Ishikawa (cell line): ENCODE data around the gene DDHD1.

Experiments
- CEBPB ChIP-seq: IDR thresholded peaks from 2 replicates; pipeline ENCODE4 v1.6.1; 2012
- CREB1 ChIP-seq: IDR thresholded peaks from 2 replicates; pipeline ENCODE4 v1.6.1; 2012; ENCODE audit warnings: low read depth
- EGR1 ChIP-seq: IDR thresholded peaks from 2 replicates; pipeline ENCODE4 v1.6.1; 2012
- EP300 ChIP-seq: IDR thresholded peaks from 2 replicates; pipeline ENCODE4 v1.6.1; 2012; ENCODE audit warnings: borderline replicate concordance
- FOXM1 ChIP-seq: IDR thresholded peaks from 2 replicates; pipeline ENCODE4 v1.6.1; 2012; ENCODE audit warnings: low read depth, borderline replicate concordance
- MAX ChIP-seq: IDR thresholded peaks from 2 replicates; pipeline ENCODE4 v1.6.1; 2012
- NFIC ChIP-seq: IDR thresholded peaks from 2 replicates; pipeline ENCODE4 v1.6.1; 2012
- RAD21 ChIP-seq: IDR thresholded peaks from 2 replicates; pipeline ENCODE4 v1.6.1; 2012; ENCODE audit warnings: low read depth
- REST ChIP-seq: IDR thresholded peaks from 2 replicates; pipeline ENCODE4 v1.6.1; 2012; ENCODE audit warnings: low read depth, mild to moderate bottlenecking
- TAF1 ChIP-seq: IDR thresholded peaks from 2 replicates; pipeline ENCODE4 v1.6.1; 2012; ENCODE audit warnings: low read depth, mild to moderate bottlenecking
- TCF12 ChIP-seq: IDR thresholded peaks from 2 replicates; pipeline ENCODE4 v1.6.1; 2012; ENCODE audit warnings: low read depth
- TEAD4 ChIP-seq: IDR thresholded peaks from 2 replicates; pipeline ENCODE4 v1.6.1; 2012
- USF1 ChIP-seq: IDR thresholded peaks from 2 replicates; pipeline ENCODE4 v1.6.1; 2012
- YY1 ChIP-seq: IDR thresholded peaks from 2 replicates; pipeline ENCODE4 v1.6.1; 2012; ENCODE audit warnings: low read depth
- ZBTB7A ChIP-seq: IDR thresholded peaks from 2 replicates; pipeline ENCODE4 v1.6.1; 2012; ENCODE audit warnings: low read depth

Gene DDHD1

GRCh38 chr14:53038629-53039028, 114.5 kb downstream of the DDHD1 start:
- no peak for TF ChIP-seq YY1
- TF ChIP-seq TEAD4, result no peak
- TF ChIP-seq REST, result no peak
- no peak for TF ChIP-seq TAF1
- TF ChIP-seq EGR1, result no peak
- no peak for TF ChIP-seq CEBPB
- TF ChIP-seq NFIC, result no peak
- TF ChIP-seq RAD21, result no peak
- TF ChIP-seq FOXM1, result no peak
- no peak for TF ChIP-seq CREB1
- TF ChIP-seq ZBTB7A, result no peak
- TF ChIP-seq MAX, result no peak

GRCh38 chr14:53037016-53037415, 116.1 kb downstream of the DDHD1 start:
- TF ChIP-seq TCF12, result no peak
- no peak for TF ChIP-seq FOXM1

- TF ChIP-seq REST (no peak), TAF1 (no peak), TCF12 (no peak), MAX (no peak), YY1 (no peak)
These were observed 117.5 kb downstream of the DDHD1 start for GRCh38 chr14:53035336-53036210.

GRCh38 chr14:53034688-53035230, 118.4 kb downstream of the DDHD1 start:
- TF ChIP-seq YY1 (no peak), RAD21 (no peak), CEBPB (no peak), MAX (no peak), CREB1 (no peak), REST (no peak), TCF12 (no peak), EGR1 (no peak), TEAD4 (no peak), USF1 (no peak), FOXM1 (no peak), EP300 (no peak), ZBTB7A (no peak), TAF1 (no peak), NFIC (no peak)

GRCh38 chr14:53034036-53034435, 119.1 kb downstream of the DDHD1 start:
- TF ChIP-seq EP300, result no peak
